Measurements from ENCODE around the gene CSF3. TPM values are rescaled to one million over a fixed set of nuclear protein-coding genes. Genes with fewer than 3 reads are reported as not detected.

The CSF3 gene
- polyA plus RNA-seq, 1 donor from 2014 or later, result not detected

DNA sequence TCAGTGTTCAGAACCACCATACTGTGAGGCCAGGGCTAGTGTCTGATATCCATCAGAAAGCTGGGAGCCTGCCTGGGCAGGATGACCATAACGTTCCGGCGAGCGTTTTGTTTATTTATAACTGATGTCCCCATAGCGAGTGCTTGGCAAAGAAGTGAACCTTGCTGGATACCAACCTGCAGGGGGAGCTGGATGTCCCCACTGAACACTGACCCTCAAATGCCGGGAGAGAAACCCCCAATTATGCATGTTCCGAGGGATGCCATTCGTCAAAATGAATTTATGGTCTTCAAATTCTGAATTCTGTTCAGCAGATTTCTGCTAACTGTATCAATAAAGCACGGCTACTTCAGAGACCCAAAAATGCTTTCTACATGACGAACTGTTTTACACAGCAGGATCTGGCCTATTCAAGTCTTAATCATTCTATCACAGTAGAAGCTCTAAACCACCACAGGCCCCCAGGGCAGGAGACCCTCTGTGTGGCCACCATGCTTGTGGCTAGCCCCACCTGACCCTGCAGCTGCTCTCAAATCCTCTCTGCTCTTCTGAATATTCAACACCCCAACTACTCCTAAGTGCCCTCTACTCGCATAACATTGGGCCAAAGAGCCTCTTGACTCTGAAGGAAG is 23.8 kb downstream of the CSF3 start:
- H2AFZ ChIP-seq (ENCODE audit: low read depth, low read length), result no peak overlapping the region
- no peaks in the 10 kb centered on the region for H3K36me3 ChIP-seq (ENCODE audit: insufficient read depth, low read length)
- peak; percentile 32 for TF ChIP-seq SMC3 (conservative IDR thresholded peaks at IDR 0.05; ENCODE audit: poor library complexity)
- TF ChIP-seq, protein P1, sequence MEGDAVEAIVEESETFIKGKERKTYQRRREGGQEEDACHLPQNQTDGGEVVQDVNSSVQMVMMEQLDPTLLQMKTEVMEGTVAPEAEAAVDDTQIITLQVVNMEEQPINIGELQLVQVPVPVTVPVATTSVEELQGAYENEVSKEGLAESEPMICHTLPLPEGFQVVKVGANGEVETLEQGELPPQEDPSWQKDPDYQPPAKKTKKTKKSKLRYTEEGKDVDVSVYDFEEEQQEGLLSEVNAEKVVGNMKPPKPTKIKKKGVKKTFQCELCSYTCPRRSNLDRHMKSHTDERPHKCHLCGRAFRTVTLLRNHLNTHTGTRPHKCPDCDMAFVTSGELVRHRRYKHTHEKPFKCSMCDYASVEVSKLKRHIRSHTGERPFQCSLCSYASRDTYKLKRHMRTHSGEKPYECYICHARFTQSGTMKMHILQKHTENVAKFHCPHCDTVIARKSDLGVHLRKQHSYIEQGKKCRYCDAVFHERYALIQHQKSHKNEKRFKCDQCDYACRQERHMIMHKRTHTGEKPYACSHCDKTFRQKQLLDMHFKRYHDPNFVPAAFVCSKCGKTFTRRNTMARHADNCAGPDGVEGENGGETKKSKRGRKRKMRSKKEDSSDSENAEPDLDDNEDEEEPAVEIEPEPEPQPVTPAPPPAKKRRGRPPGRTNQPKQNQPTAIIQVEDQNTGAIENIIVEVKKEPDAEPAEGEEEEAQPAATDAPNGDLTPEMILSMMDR (IDR thresholded peaks at IDR 0.05; ENCODE audit: poor library complexity, severe bottlenecking), result peak; percentile 36
- TF ChIP-seq RAD21 (conservative IDR thresholded peaks at IDR 0.05), result peak; percentile 21
- TF ChIP-seq EP300 (conservative IDR thresholded peaks at IDR 0.05; ENCODE audit: poor library complexity, severe bottlenecking), result no peak
- TF ChIP-seq, protein P2, sequence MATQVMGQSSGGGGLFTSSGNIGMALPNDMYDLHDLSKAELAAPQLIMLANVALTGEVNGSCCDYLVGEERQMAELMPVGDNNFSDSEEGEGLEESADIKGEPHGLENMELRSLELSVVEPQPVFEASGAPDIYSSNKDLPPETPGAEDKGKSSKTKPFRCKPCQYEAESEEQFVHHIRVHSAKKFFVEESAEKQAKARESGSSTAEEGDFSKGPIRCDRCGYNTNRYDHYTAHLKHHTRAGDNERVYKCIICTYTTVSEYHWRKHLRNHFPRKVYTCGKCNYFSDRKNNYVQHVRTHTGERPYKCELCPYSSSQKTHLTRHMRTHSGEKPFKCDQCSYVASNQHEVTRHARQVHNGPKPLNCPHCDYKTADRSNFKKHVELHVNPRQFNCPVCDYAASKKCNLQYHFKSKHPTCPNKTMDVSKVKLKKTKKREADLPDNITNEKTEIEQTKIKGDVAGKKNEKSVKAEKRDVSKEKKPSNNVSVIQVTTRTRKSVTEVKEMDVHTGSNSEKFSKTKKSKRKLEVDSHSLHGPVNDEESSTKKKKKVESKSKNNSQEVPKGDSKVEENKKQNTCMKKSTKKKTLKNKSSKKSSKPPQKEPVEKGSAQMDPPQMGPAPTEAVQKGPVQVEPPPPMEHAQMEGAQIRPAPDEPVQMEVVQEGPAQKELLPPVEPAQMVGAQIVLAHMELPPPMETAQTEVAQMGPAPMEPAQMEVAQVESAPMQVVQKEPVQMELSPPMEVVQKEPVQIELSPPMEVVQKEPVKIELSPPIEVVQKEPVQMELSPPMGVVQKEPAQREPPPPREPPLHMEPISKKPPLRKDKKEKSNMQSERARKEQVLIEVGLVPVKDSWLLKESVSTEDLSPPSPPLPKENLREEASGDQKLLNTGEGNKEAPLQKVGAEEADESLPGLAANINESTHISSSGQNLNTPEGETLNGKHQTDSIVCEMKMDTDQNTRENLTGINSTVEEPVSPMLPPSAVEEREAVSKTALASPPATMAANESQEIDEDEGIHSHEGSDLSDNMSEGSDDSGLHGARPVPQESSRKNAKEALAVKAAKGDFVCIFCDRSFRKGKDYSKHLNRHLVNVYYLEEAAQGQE (IDR thresholded peaks at IDR 0.05; ENCODE audit: borderline replicate concordance), result no peak
- no peak for TF ChIP-seq MXI1 (conservative IDR thresholded peaks at IDR 0.05; ENCODE audit: poor library complexity, severe bottlenecking)
- TF ChIP-seq TAF1 (IDR thresholded peaks at IDR 0.05; ENCODE audit: low read depth), result no peak
- H3K27me3 ChIP-seq (ENCODE audit: insufficient read depth, low read depth, low read length), result no peaks in the 10 kb centered on the region
- H3K27ac ChIP-seq (ENCODE audit: low read length), result no peak overlapping the region
- no peak overlapping the region for H3K4me3 ChIP-seq (ENCODE audit: low read length)
- no peaks in the 10 kb centered on the region for H3K9me3 ChIP-seq (ENCODE audit: low read length)
- H4K20me1 ChIP-seq (ENCODE audit: insufficient read depth), result no peaks in the 10 kb centered on the region
- H3K9ac ChIP-seq (ENCODE audit: low read length), result no peak overlapping the region
- no peaks in the 10 kb centered on the region for H3F3A ChIP-seq (ENCODE audit: insufficient read depth, low read length, poor library complexity, severe bottlenecking)
- no peak overlapping the region for H3K4me2 ChIP-seq (ENCODE audit: low read length)
- H3K79me2 ChIP-seq (replicated peaks; ENCODE audit: insufficient read depth, low read length), result no peaks in the 10 kb centered on the region
- H3K9me2 ChIP-seq (ENCODE audit: insufficient read depth, low read length), result no peaks in the 10 kb centered on the region

DNA sequence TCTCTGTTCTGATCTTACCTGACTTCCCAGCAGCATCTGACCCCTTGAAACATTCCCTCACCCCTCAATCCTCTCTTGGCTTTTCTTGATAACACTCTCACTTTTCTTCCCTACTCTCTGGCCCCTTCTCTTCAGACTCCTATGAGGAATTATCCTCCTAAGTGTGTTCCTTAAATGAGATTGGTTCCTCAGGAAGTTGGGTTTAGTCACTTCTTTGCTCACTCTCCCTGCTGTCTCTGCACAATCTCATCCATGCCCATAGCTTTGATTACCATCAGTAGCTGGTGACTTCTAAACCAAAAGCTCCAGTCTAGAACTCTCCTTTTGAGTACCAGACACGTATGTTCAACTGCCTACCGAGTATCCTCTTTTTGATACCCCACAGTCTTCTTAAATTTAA is 26.0 kb downstream of the CSF3 start:
- Histone ChIP-seq H3K36me3 (ENCODE audit: insufficient read depth, low read length) (no peaks in the 10 kb centered on the region), H3K27ac (ENCODE audit: low read length) (no peak overlapping the region), H3K4me2 (ENCODE audit: low read length) (no peak overlapping the region), H3K4me3 (ENCODE audit: low read length) (no peak overlapping the region), H4K20me1 (ENCODE audit: insufficient read depth) (no peaks in the 10 kb centered on the region), H3K9me2 (ENCODE audit: insufficient read depth, low read length) (no peaks in the 10 kb centered on the region), H3K9ac (ENCODE audit: low read length) (no peak overlapping the region), H3F3A (ENCODE audit: insufficient read depth, low read length, poor library complexity, severe bottlenecking) (no peaks in the 10 kb centered on the region), H3K27me3 (ENCODE audit: insufficient read depth, low read depth, low read length) (no peaks in the 10 kb centered on the region), H3K9me3 (ENCODE audit: low read length) (no peaks in the 10 kb centered on the region), H2AFZ (ENCODE audit: low read depth, low read length) (no peak overlapping the region), H3K79me2 (replicated peaks; ENCODE audit: insufficient read depth, low read length) (no peaks in the 10 kb centered on the region)
- no peak for TF ChIP-seq TAF1 (IDR thresholded peaks at IDR 0.05; ENCODE audit: low read depth)
- TF ChIP-seq EZH2 (IDR thresholded peaks at IDR 0.05; ENCODE audit: borderline replicate concordance, insufficient read depth, low read length, poor library complexity, severe bottlenecking), result no peak
- TF ChIP-seq, protein P2 (IDR thresholded peaks at IDR 0.05; ENCODE audit: borderline replicate concordance), result no peak
- TF ChIP-seq, protein P1 (IDR thresholded peaks at IDR 0.05; ENCODE audit: poor library complexity, severe bottlenecking), result no peak
- TF ChIP-seq MXI1 (conservative IDR thresholded peaks at IDR 0.05; ENCODE audit: poor library complexity, severe bottlenecking), result no peak
- no peak for TF ChIP-seq RAD21 (conservative IDR thresholded peaks at IDR 0.05)
- no peak for TF ChIP-seq POLR2AphosphoS5 (IDR thresholded peaks at IDR 0.05)
- TF ChIP-seq EP300 (conservative IDR thresholded peaks at IDR 0.05; ENCODE audit: poor library complexity, severe bottlenecking), result no peak
- TF ChIP-seq SMC3 (conservative IDR thresholded peaks at IDR 0.05; ENCODE audit: poor library complexity), result no peak

Data from neural cell (in vitro differentiated cells).